B cell (primary cell): ENCODE results near the gene SATB1.

Experiments
- CTCF ChIP-seq: fragments of 200-600 bp; IDR thresholded peaks from one replicate; pipeline ENCODE4 v1.8.0; 2022; ENCODE audit warnings: antibody characterized with exemption, mild to moderate bottlenecking
- EZH2 ChIP-seq: IDR thresholded peaks from 2 replicates; pipeline ENCODE4 v1.6.1; 2012; ENCODE audit warnings: borderline replicate concordance, low read depth, mild to moderate bottlenecking, moderate library complexity, low read length; ENCODE audit not compliant: insufficient read depth, poor library complexity, severe bottlenecking

GRCh38 chr3:18423401-18424212 lies 1.5 kb downstream of the SATB1 start:
- TF ChIP-seq EZH2 (no peak), CTCF (no peak)
